Fibroblast of lung (primary cell): ENCODE data around the gene ARFIP2.

Source experiments
- EZH2 ChIP-seq: IDR thresholded peaks from 2 replicates; pipeline ENCODE4 v1.5.1; 2012; ENCODE audit warnings: low read length, control low read depth, mild to moderate bottlenecking; ENCODE audit errors: missing control alignments
- TF ChIP-seq, protein P1 (sequence below), 2 donors: IDR thresholded peaks in 1 of 2; conservative IDR thresholded peaks in 1 of 2; 1 replicate in 1 of 2; 2 replicates in 1 of 2; pipeline ENCODE4 v1.5.1; 2011 to 2012; ENCODE audit warnings: low read length in 2 of 2, control low read depth in 1 of 2, inconsistent platforms in 1 of 2, low read depth in 1 of 2, mild to moderate bottlenecking in 1 of 2

DNA sequence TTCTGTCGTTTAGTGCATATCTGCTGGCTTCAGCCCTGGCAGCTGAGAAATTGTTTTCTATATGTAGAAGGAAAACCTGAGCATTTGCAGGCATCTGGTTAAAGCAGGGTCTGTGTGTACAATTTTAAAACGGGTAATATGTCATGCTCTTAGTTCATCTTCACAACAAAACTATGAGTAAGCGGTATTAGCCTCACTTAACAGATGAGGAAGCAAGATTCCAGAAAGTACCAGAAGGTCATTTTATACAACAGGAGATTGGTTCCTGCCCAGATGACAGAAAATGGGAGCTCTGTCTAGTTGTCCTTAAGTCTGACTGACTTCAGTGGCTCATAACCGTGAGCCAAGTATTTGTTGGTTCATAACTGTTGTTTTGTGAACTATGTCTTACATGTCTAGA lies 1.3 kb upstream of the ARFIP2 start:
- no peak for TF ChIP-seq EZH2
- TF ChIP-seq, protein P1, sequence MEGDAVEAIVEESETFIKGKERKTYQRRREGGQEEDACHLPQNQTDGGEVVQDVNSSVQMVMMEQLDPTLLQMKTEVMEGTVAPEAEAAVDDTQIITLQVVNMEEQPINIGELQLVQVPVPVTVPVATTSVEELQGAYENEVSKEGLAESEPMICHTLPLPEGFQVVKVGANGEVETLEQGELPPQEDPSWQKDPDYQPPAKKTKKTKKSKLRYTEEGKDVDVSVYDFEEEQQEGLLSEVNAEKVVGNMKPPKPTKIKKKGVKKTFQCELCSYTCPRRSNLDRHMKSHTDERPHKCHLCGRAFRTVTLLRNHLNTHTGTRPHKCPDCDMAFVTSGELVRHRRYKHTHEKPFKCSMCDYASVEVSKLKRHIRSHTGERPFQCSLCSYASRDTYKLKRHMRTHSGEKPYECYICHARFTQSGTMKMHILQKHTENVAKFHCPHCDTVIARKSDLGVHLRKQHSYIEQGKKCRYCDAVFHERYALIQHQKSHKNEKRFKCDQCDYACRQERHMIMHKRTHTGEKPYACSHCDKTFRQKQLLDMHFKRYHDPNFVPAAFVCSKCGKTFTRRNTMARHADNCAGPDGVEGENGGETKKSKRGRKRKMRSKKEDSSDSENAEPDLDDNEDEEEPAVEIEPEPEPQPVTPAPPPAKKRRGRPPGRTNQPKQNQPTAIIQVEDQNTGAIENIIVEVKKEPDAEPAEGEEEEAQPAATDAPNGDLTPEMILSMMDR (conservative IDR thresholded peaks at IDR 0.05 in 1 of 2, IDR thresholded peaks at IDR 0.05 in 1 of 2; ENCODE audit: low read depth in 1 of 2, low read length in 2 of 2) = no peak
